GM20000 (cell line): ENCODE results near the gene PNPLA6.

Experiments
- DNase-seq: peaks from one replicate; pipeline ENCODE4 v3.0.0; 2012; ENCODE audit warnings: low spot score
- TF ChIP-seq, protein P1 (sequence below): IDR thresholded peaks from 2 replicates; pipeline ENCODE4 v1.5.1; 2012; ENCODE audit warnings: mild to moderate bottlenecking, control low read depth; ENCODE audit errors: extremely low read depth, missing control alignments

The PNPLA6 gene

DNA sequence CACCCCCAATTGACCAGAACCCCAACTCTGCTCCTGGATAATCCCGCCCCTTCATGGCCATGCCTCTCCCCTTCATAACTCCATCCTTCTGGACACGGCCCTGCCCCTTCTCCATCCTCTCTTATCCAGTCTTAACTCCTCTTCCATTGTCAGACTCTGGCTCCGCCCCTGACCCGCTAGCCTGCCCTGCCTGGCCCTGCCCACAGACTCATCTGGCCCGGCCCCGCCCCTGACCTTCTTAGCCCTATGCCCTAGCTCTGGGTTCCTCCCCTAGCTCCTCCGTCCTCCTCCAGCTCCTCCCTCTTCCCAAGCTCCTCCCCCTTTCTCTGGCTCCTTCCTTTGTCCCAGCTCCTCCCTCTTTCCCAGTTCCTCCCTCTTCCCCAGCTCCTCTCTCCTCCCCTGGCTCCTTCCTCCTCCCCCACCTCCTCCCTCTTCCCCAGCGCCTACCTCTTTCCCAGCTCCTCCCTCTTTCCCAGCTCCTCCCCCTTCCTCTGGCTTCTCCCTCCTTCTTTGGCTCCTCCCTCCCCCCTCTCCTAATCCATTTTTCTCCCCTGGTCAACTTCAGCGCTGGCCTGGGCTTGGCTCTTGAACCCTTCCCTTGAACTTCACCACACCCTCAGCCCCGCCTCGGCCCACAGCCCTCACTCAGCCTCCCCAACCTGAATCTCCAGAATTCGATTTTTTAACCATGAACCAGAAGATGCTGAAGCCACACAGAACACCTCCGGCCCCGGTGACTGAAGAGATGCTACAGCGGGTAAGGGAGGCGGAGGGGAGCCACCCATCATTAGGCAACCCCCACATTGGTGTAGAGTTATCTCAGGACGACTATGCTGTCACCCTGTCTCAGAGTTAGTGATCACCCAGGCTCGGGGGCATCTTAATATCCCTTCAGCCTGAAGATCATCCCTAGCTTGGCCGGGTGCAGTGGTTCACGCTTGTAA is 28.9 kb upstream of the PNPLA6 start:
- TF ChIP-seq, protein P1, sequence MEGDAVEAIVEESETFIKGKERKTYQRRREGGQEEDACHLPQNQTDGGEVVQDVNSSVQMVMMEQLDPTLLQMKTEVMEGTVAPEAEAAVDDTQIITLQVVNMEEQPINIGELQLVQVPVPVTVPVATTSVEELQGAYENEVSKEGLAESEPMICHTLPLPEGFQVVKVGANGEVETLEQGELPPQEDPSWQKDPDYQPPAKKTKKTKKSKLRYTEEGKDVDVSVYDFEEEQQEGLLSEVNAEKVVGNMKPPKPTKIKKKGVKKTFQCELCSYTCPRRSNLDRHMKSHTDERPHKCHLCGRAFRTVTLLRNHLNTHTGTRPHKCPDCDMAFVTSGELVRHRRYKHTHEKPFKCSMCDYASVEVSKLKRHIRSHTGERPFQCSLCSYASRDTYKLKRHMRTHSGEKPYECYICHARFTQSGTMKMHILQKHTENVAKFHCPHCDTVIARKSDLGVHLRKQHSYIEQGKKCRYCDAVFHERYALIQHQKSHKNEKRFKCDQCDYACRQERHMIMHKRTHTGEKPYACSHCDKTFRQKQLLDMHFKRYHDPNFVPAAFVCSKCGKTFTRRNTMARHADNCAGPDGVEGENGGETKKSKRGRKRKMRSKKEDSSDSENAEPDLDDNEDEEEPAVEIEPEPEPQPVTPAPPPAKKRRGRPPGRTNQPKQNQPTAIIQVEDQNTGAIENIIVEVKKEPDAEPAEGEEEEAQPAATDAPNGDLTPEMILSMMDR: no peak
- DNase-seq: peak; percentile 71

DNA sequence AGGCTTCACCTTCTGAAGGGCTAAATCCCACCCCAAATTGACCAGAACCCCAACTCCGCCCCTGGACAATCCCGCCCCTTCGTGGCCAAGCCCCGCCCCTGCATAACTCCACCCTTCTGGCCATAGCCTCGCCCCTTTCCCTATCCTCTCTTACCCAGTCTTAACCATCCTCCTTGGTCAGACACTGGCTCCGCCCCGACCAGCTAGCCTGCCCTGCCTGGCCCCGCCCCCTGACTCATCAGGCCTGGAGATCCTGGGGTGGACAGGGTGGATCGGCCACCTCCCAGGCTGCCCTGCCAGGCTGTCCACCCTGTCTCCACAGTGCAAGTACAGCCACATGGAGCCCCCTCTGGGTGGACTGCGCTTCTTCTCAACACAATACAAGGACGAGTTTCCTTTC is 27.6 kb upstream of the PNPLA6 start:
- TF ChIP-seq, protein P1: no peak
- no peak for DNase-seq

DNA sequence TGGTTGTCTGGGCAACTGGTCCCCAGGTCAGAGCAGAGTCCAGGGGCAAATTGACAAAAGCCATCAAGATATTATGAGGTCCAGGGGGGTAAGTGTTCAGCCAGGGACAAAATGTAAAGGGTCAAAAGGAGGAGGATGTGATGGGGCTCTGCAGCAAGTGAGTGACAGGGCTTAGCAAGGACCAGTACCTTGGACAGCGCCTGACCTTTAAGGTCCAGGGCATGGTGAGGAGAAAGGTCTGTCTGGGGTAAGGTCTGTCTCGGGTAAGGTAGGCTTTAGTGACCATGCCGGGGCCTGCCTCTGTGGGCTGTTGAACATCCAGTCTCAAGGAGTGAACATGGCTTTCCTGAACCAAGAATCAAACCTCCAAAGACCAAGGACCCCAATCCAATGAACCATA is 25.9 kb upstream of the PNPLA6 start:
- no peak for DNase-seq

DNA sequence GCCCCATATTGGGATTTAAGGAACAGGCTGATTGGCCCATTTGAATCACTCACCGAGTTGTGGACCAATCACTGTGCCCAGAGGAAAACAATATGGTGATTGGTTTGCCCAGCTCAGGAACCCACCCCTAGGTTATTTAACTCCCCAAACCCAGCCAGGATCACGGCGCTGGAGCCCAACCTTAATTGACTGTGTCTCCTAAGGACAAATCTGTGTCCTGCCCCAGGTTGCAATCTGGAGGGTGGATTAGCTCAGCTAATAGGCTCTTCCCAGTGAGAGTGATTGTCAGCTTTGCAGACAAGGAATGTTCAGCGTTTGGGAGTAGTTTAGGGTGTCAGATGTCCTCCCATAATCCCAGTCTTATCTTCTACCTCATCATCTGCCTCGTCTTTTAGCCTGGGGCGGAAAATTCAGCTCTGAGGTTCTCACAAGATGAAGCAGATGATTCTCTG is 23.1 kb upstream of the PNPLA6 start:
- TF ChIP-seq, protein P1: no peak
- DNase-seq: no peak

More for the DNA sequence above, 25.9 kb upstream of the PNPLA6 start:
- TF ChIP-seq, protein P1: no peak

DNA sequence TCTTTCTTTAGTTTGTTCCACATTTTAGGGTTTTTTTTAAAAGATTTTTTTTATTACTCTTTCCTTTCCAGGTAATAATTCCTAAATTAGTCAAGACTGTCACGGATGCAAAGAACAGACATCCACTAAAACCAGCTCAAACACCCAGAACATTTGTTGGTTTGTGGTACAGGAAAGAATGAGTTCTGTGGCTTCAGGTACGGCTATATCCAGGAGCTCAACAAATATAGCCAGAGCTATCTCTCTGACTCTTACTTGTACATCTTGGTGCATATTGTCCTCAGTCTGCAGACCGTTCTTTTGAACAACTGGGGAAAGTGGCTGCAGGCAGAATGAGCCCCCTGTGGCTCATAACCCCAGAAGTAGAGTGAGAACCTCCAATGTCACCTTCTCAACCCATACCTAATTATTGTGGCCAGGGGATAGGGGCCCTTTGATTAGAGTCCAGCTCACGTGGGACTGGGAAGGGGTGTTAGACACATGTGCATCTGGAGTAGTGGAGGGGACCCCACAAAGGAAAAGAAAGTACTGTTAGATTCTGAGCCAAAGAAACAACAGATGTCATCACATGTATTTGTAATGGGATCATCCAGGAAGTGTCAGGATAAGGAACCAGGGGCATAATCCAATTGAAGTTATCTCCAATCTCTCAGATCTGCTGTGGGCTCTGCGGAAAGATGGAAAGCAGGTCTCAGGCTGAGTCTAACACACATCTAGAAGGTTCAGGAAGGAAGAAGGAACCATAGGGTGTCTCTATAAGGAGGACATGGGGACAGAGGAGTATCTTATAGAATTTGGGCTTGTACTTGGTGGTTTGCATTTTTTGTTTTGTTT is 21.5 kb upstream of the PNPLA6 start:
- no peak for DNase-seq

DNA sequence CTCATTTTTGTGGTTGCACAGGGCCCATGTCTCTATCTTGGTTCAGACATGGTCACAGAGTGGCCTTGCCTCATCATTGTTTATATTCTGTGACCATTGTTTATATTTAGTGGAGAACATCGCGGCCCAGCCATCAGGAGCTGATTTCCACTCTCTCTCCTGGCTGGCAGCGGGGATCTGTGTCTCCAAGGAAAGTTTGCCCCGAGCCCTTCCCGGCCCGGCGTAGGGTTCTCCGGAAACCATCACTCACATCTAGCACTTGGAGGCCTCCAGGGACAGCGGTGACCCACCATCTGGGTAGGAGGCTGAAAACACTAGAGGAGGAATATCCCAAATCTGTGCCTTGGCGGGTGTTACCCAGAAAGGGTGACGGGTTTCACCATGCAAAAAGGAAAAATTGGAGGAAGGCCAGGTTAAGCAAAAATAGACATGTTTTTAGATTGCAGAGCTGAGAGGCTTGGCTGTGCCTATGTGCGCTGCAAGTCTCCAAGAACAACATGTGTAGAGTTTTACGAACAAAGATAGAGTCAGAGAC is 20.3 kb upstream of the PNPLA6 start:
- DNase-seq: no peak
- TF ChIP-seq, protein P1: no peak

More for the DNA sequence above, 21.5 kb upstream of the PNPLA6 start:
- TF ChIP-seq, protein P1: no peak
